Glutamatergic neuron (in vitro differentiated cells): ENCODE data around the gene DVL1. TPM values are rescaled to one million over a fixed set of nuclear protein-coding genes. Genes with fewer than 3 reads are reported as not detected.

Experiments used
- DNase-seq: peaks from one replicate; pipeline ENCODE4 v3.0.0; 2022
- H3K27ac Mint-ChIP-seq: one replicate; pipeline ENCODE4 v1.8.0; 2020; ENCODE audit warnings: mild to moderate bottlenecking, mixed read lengths, inconsistent platforms; ENCODE audit not compliant: unreplicated experiment
- H3K27me3 Mint-ChIP-seq: one replicate; pipeline ENCODE4 v1.8.0; 2020; ENCODE audit warnings: mild to moderate bottlenecking, moderate library complexity, mixed read lengths, inconsistent platforms; ENCODE audit not compliant: unreplicated experiment
- H3K36me3 Mint-ChIP-seq: one replicate; pipeline ENCODE4 v1.8.0; 2020; ENCODE audit warnings: mild to moderate bottlenecking, mixed read lengths, inconsistent platforms; ENCODE audit not compliant: unreplicated experiment
- H3K4me1 Mint-ChIP-seq: one replicate; pipeline ENCODE4 v1.8.0; 2020; ENCODE audit warnings: mild to moderate bottlenecking, low read depth, mixed read lengths, inconsistent platforms; ENCODE audit not compliant: unreplicated experiment
- H3K4me3 Mint-ChIP-seq: one replicate; pipeline ENCODE4 v1.8.0; 2020; ENCODE audit warnings: mild to moderate bottlenecking, mixed read lengths, inconsistent platforms; ENCODE audit not compliant: unreplicated experiment
- H3K9me3 Mint-ChIP-seq: one replicate; pipeline ENCODE4 v1.8.0; 2020; ENCODE audit warnings: mild to moderate bottlenecking, moderate library complexity, mixed read lengths, inconsistent platforms; ENCODE audit not compliant: unreplicated experiment
- CTCF ChIP-seq: fragments of 200-600 bp; sonication (generic); IDR thresholded peaks from one replicate; pipeline ENCODE4 v1.5.0; 2021; ENCODE audit not compliant: partially characterized antibody, unreplicated experiment
- microRNA-seq: library from miRNA; unstranded; fragments of <30 nt; microRNA quantifications from one replicate; pipeline ENCODE4, GENCODE V29; 2020; ENCODE audit not compliant: unreplicated experiment
- total RNA-seq: library from RNA; stranded (reverse); fragmentation: NEBNext Ultra II Directional; extraction: Animal tissue kit (Norgen Biotek cat#: 25700); gene quantifications from one replicate; pipeline ENCODE4 v1.2.1, GENCODE V29; 2021; ENCODE audit not compliant: unreplicated experiment

DVL1 gene
- total RNA-seq, 1 donor from 2014 or later: 124 TPM

DNA sequence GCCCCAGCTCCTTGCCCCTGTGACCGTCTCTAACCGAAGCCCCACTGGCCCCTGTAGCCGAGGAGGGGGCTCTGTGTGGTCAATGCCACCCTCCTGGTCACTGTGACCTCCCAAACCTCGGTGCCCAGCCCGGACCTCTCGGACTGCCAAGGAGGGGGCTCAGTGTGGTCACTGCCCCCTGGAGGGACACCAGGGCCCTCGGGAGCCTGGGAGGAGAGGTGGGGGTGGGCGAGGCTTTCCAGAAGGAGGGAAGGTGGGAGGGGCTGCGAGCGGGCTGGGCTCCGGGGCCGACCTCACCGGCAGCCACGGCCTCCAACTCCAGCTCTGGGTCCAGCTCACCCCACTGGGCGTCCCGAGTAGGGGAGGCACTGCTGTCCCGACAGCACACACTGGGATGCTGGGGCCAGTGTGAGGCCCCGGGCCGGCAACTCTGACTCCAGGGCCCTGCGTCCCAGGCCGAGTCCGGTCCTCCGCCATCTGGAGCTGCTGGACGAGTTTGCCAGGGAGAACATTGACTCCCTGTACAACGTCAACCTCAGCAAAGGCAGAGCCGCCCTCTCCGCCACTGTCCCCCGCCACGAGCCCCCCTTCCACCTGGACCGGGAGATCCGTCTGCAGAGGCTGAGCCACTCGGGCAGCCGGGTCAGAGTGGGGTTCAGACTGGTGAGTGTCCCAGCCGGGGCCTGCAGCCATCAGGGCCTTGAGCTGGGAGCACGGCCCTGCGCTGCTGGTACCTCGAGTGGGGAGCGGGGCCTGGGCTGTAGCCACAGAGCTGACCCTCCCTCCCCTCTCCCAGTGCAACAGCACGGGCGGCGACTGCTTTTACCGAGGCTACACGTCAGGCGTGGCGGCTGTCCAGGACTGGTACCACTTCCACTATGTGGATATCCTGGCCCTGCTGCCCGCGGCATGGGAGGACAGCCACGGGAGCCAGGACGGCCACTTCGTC, 62.6 kb downstream of the DVL1 start:
- Mint-ChIP-seq H3K36me3 (no peaks in the 10 kb centered on the region), H3K27ac (no peak overlapping the region), H3K4me3 (no peak overlapping the region), H3K9me3 (peaks cover 6% of the 10 kb centered on the region), H3K27me3 (peaks cover 12% of the 10 kb centered on the region), H3K4me1 (no peaks in the 10 kb centered on the region)
- DNase-seq: peak; percentile 22
- no peak for TF ChIP-seq CTCF

- DNase-seq: peak; percentile 34
- no peak overlapping the region for H3K4me3 Mint-ChIP-seq
- peaks cover 12% of the 10 kb centered on the region for H3K27me3 Mint-ChIP-seq
- no peaks in the 10 kb centered on the region for H3K36me3 Mint-ChIP-seq
- H3K4me1 Mint-ChIP-seq: no peaks in the 10 kb centered on the region
- H3K9me3 Mint-ChIP-seq: peaks cover 4% of the 10 kb centered on the region
- no peak for TF ChIP-seq CTCF
- no peak overlapping the region for H3K27ac Mint-ChIP-seq
Measured at GRCh38 chr1:1285611-1286311, 63.5 kb downstream of the DVL1 start.

Small RNA genes within 50 kb of the gene (microRNA-seq; reads per million reads assigned to microRNA genes)
- gene MIR6726: 101 reads per million, percentile 74 among the genes with 10 or more reads in this experiment
- 2.8 reads per million, percentile 20 among the genes with 10 or more reads in this experiment for gene MIR6727
- gene MIR6808: 4.5 reads per million, percentile 30 among the genes with 10 or more reads in this experiment

Other genes with a start within 250 kb of the DVL1 start
- 24.5 TPM for gene C1orf159, start 233.3 kb downstream of the DVL1 start, total RNA-seq
- gene TTLL10, start 175.5 kb downstream of the DVL1 start, total RNA-seq: not detected
- 3.0 TPM for gene TNFRSF18, start 142.8 kb downstream of the DVL1 start, total RNA-seq
- gene TNFRSF4, start 135.3 kb downstream of the DVL1 start, total RNA-seq: 0.29 TPM
- gene SDF4, start 117.4 kb downstream of the DVL1 start, total RNA-seq: 89.2 TPM
- gene B3GALT6, start 117.2 kb downstream of the DVL1 start, total RNA-seq: 30.0 TPM
- gene C1QTNF12, start 102.7 kb downstream of the DVL1 start, total RNA-seq: 9.1 TPM
- 88.1 TPM for gene UBE2J2, start 75.6 kb downstream of the DVL1 start, total RNA-seq
- 8.4 TPM for gene SCNN1D, start 69.0 kb downstream of the DVL1 start, total RNA-seq
- 1,099 TPM for gene ACAP3, start 41.5 kb downstream of the DVL1 start, total RNA-seq
- gene PUSL1, start 40.8 kb downstream of the DVL1 start, total RNA-seq: 45.5 TPM
- gene INTS11, start 24.8 kb downstream of the DVL1 start, total RNA-seq: 147 TPM
- 18.7 TPM for gene CPTP, start 24.6 kb downstream of the DVL1 start, total RNA-seq
- 1.3 TPM for gene TAS1R3, start 18.1 kb downstream of the DVL1 start, total RNA-seq
- 7.7 TPM for gene MXRA8, start 9.1 kb upstream of the DVL1 start, total RNA-seq
- gene AURKAIP1, start 25.8 kb upstream of the DVL1 start, total RNA-seq: 130 TPM
- gene CCNL2, start 49.9 kb upstream of the DVL1 start, total RNA-seq: 394 TPM
- 98.6 TPM for gene MRPL20, start 57.9 kb upstream of the DVL1 start, total RNA-seq
- 38.4 TPM for gene ANKRD65, start 71.9 kb upstream of the DVL1 start, total RNA-seq
- gene VWA1, start 86.3 kb upstream of the DVL1 start, total RNA-seq: 56.9 TPM
- gene ATAD3C, start 100.3 kb upstream of the DVL1 start, total RNA-seq: 10.2 TPM
- 34.9 TPM for gene ATAD3B, start 122.3 kb upstream of the DVL1 start, total RNA-seq
- gene ATAD3A, start 162.7 kb upstream of the DVL1 start, total RNA-seq: 32.1 TPM
- 24.4 TPM for gene TMEM240, start 191.2 kb upstream of the DVL1 start, total RNA-seq
- 123 TPM for gene SSU72, start 225.4 kb upstream of the DVL1 start, total RNA-seq